ENCODE data around the gene MAST4. TPM values are rescaled to one million over a fixed set of nuclear protein-coding genes. Genes with fewer than 3 reads are reported as not detected.
A peak's percentile ranks its signal among the peaks of the same experiment; 100 is the strongest.

The MAST4 gene
- total and polyA plus RNA-seq, 2 of the 8 experiments (the other 6 are each of a cell fraction or from before 2014, with no cell fraction given) = 1.5 to 2.6 TPM

GRCh38 chr5:66595756-66596635 is at the start of gene MAST4 (continued):
- no peak for TF ChIP-seq USF2 (IDR thresholded peaks at IDR 0.05; ENCODE audit: low read length)
- peak; percentile 75 for TF ChIP-seq TAF1 (IDR thresholded peaks at IDR 0.05; ENCODE audit: low read depth, low read length)
- TF ChIP-seq SP1 (IDR thresholded peaks at IDR 0.05; ENCODE audit: low read depth, low read length) = peak; percentile 80
- peak; percentile 82 for TF ChIP-seq CHD2 (IDR thresholded peaks at IDR 0.05; ENCODE audit: low read length)
- no peak for TF ChIP-seq RAD21 (IDR thresholded peaks at IDR 0.05 in 1 of 2, conservative IDR thresholded peaks at IDR 0.05 in 1 of 2; ENCODE audit: low read depth in 2 of 2, low read length in 2 of 2)
- no peak for TF ChIP-seq CTCF (IDR thresholded peaks at IDR 0.05; ENCODE audit: control extremely low read depth in 1 of 3, insufficient read depth in 1 of 3, low read depth in 1 of 3, low read length in 3 of 3)
- TF ChIP-seq RBBP5 (IDR thresholded peaks at IDR 0.05; ENCODE audit: borderline replicate concordance, low read depth, low read length) = peak; percentile 36; the same call in 1 of the 2 replicates
- TF ChIP-seq EGR1 (IDR thresholded peaks at IDR 0.05; ENCODE audit: borderline replicate concordance, low read depth, low read length) = peak; percentile 49; the same call in 1 of the 2 replicates
- no peak for TF ChIP-seq CTBP2 (IDR thresholded peaks at IDR 0.05; ENCODE audit: borderline replicate concordance, insufficient read depth, insufficient read length, low read length)
- no peak for TF ChIP-seq ATF2 (IDR thresholded peaks at IDR 0.05; ENCODE audit: low read length)
- TF ChIP-seq MAX (IDR thresholded peaks at IDR 0.05) = peak; percentile 36; the same call in 1 of the 2 replicates
- no peak for TF ChIP-seq NANOG (IDR thresholded peaks at IDR 0.05; ENCODE audit: insufficient read depth, low read depth, low read length, poor library complexity, severe bottlenecking)
- TF ChIP-seq MAFK (IDR thresholded peaks at IDR 0.05; ENCODE audit: low read depth, low read length) = no peak
- no peak for TF ChIP-seq RXRA (IDR thresholded peaks at IDR 0.05; ENCODE audit: insufficient read depth, low read depth, low read length)
- no peak for TF ChIP-seq TCF12 (IDR thresholded peaks at IDR 0.05; ENCODE audit: low read depth, low read length)
- no peak for TF ChIP-seq ZNF274 (IDR thresholded peaks at IDR 0.05; ENCODE audit: borderline replicate concordance, extremely low read depth, low read length)
- no peak for TF ChIP-seq EZH2 (IDR thresholded peaks at IDR 0.05; ENCODE audit: low read depth, low read length, severe bottlenecking)

All from H1 (cell line).